ACHN (cell line): Measurements from ENCODE around the gene SDS.

Experiments
- DNase-seq: peaks from one replicate; pipeline ENCODE4 v3.0.0-alpha.2; 2015
- in situ Hi-C: cut with HindIII; loops from 2 replicates; pipeline ENCODE4 v1.10.0; 2017; ENCODE audit warnings: low sequenced_read_pairs, low pct_ligation_motif_present, low pct_unique_long_range_greater_than_20kb

SDS gene

GRCh38 chr12:113432986-113433385 is 29.3 kb upstream of the SDS start:
- DNase-seq, result peak; percentile 21
- in situ Hi-C loops, result no loop called here

GRCh38 chr12:113428482-113428881 is 24.8 kb upstream of the SDS start:
- DNase-seq, result no peak
- in situ Hi-C loops, result no loop called here

DNA sequence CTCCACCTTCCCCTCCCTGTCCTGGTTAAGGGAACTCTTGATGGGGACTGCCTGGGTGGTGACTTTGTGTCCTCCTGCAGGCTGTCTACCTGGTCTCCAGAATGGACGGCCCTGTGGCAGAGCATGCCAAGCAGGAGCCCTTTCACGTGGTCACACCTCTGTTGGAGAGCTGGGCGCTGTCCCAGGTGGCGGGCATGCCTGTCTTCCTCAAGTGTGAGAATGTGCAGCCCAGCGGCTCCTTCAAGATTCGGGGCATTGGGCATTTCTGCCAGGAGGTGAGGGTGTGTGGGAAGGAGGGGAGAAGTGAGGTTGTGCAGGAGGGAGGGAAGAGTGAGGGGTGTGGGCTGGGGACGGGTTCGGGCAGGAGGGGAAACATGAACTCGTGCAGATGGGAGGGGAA is 24.2 kb upstream of the SDS start:
- no peak for DNase-seq
- in situ Hi-C loops, result no loop called here

DNA sequence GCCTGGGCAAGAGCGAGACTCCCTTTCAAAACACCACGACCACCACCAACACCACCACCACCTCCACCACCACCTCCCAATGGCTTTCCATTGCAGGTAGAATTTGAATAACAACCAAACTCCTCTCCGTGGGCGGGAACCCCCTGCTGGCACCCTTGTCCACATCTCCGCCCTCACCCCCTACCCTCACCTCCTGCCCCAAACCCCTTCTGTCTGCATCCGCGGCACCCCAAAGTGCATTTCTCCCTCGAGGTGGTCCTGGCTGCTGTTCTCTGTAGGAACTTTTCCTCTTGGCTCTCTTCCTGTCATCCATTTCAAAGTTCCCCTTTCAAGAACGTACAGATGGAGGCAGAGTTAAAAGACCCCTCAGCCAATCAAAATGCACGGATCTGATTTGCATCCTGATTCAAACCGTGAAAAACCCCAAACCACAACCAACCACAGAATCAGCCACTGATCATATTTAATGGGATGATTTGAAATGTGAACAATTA is 22.3 kb upstream of the SDS start:
- in situ Hi-C loops, result no loop called here
- no peak for DNase-seq

DNA sequence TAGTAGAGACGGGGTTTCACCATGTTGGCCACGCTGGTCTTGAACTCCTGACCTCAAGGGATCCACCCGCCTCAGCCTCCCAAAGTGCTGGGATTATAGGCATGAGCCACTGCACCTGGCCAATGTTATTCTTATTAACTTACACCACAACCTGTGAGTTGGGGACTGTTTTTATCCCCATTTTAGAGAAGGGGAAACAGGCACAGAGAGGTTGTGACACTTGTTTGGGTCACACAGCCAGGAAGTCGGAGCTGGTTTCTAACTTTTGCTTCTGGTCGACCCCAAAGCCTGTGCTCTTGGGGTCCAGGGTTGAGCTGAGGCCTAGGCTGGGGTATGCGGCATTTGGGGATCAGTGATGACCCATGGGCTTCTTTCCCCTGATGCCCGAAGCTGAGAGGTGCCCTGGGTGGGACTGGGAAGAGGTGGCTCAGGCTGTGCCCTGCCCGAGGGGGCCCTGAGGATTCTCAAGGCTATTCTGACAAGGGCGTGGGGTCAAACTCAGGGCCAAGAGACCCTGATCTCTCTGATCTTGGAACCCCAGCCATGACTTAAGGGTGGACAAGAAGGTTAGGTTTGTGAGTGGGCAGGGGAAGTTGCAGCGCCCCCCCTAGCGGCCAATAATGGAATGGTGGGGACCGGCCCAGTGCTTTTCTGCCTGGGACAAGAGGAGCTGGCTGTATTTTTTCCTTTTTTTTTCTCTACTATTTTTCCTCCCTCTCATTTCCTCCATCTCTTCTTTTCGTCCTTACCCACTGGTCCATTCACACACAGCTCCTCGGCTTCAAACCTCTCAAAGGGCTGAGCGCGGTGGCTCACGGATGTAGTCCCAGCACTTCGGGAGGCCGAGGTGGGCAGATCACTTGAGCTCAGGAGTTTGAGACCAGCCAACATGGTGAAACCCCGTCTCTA is 21.5 kb upstream of the SDS start:
- DNase-seq, result peak; percentile 55
- in situ Hi-C loops, result no loop called here

- DNase-seq, result no peak
- in situ Hi-C loops, result no loop called here
Observed at GRCh38 chr12:113424456-113424855, 20.8 kb upstream of the SDS start.

DNA sequence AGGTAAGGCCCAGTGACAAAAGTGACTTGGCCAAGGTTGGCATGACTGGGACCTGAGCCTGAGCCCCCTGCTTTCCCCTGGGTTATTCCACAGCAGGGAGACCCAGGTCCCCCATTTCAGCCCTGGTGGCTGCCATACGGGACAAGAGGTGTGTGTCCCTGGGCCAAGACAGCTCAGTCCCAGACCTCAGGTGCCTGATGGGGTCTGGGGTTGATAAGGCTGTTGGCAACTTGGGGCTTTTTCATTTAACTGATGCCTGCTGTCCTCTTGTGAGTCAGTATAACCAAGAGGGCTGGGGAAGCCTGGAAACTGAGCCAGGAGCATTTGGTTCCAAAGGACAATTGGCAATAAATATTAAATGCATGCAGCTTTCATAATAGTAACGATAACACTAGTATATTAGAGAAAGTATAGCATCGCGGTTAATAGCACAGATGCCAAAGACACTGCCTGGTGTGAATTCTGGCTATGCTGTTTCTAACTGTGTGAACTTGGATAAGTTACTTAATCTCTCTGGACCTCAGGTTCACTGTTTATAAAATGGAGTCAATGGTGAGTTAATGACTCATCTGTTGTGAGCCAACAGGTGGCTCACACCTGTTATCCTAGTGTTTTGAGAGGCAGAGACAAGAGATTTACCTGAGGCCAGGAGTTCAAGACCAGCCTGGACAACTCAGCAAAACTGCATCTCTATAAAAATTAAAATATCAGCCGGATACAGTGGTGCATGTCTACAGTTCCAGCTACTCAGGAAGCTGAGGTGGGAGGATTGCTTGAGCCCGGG is 19.4 kb upstream of the SDS start:
- in situ Hi-C loops, result no loop called here
- no peak for DNase-seq

- in situ Hi-C loops, result no loop called here
- peak; percentile 97 for DNase-seq
Observed at GRCh38 chr12:113422030-113422885, 18.6 kb upstream of the SDS start, which contains the start of gene SDSL. TSS of gene SDSL (plus strand) at chr12:113422380. CDS start at chr12:113427983, 5,603 bp downstream.

- DNase-seq, result no peak
- in situ Hi-C loops, result no loop called here
Observed at GRCh38 chr12:113420996-113421595, 17.4 kb upstream of the SDS start.

GRCh38 chr12:113418213-113418879 is 14.7 kb upstream of the SDS start:
- DNase-seq, result peak; percentile 43
- in situ Hi-C loops, result no loop called here

DNA sequence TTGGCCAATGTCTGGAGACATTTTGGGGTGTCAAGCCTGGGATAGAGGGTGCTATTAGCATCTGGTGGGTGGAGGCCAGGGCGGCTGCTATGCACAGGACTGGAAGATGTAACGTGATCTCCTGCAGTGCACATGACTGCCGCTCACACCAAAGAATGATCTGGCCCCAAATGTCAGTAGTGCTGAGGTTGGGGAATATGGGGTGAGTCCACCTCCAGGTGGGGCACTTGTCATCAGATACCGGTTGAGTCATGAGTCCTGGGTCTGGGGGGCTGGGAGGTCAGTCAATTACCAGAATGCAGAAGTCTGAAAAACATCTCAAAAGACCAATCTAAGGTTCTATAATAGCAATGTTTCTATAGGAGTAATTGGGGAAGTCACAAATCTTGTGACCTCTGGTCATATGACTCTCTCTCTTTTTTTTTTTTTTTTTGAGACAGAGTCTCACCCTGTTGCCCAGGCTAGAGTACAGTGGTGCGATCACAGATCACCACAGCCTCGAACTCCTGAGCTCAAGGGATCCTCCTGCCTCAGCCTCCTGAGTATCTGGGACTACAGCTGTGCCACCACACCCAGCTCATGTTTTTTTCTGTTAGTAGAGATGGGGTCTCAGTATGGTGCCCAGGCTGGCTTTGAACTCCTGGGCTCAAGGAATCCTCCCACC is 12.5 kb upstream of the SDS start:
- in situ Hi-C loops, result no loop called here
- DNase-seq, result no peak

DNA sequence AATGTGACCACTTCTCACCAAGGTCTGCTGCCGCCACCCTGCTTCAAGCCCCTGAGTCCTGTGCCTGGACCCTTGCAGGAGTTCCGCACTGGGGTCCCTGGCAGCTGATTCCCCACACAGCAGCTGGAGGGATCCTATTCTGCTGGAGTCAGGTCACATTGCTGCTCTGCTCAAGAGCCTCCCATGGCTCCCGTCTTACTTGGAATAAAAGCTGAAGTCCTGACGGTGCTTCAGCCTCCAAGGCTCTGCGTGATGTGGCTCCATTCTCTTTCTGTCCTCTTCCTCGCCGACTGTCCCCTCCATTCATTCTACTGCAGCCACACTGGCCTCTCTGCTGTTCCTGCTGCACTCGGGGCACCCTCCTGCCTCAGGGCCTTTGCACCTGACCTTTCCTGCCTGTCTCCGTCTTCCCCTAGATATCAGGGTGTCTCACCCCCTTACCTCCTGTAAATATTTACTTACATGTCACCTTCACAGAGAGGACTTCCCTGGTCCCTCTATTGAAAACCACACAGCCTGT is 10.9 kb upstream of the SDS start:
- in situ Hi-C loops, result no loop called here
- DNase-seq, result no peak

DNA sequence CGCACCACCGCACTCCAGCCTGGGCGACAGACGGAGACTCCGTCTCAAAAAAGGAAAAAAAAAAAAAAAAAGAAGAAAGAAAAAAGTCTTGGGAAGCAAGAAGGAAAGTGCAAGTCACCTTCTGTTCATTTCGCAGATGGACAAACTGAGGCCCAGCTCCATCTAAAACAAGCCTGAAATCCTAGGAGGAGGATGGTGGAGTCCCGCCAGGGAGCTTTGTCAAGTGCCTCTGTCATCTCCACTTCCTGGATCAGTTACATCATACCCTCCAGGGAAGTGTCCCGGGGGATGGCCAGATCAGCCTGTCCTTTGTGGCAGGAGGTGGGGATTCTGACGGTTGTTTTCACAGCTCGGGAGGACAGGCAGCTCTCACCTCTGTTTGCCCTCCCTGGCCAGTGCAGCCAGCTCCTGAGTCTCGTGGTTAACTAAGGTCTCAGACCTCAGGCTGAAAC is 9.8 kb upstream of the SDS start:
- peak; percentile 37 for DNase-seq
- in situ Hi-C loops, result no loop called here

GRCh38 chr12:113409462-113410124 is 5.9 kb upstream of the SDS start:
- no peak for DNase-seq
- in situ Hi-C loops, result no loop called here

DNA sequence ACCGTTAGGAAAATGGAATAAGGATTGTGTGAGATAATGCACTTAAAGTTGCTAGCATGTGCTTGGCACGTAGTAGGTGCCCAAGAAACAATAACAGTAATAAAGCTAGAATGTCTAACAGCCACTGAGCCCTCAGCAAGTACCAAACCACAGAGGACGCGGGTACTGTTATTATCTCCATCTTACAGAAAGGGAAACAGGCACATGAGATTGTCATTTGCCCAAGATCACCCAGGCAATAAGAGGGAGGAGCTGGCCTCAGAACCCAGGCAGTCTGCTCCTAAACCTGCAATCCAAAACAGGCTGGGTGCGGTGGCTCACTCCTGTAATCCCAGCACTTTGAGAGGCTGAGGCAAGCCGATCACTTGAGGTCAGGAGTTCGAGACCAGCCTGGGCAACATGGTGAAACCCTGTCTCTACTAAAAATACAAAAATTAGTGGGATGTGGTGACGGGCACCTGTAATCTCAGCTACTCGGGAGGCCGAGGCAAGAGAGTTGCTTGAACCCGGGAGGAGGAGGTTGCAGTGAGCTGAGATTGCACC is 5.1 kb upstream of the SDS start:
- DNase-seq, result no peak
- in situ Hi-C loops, result no loop called here

- in situ Hi-C loops, result no loop called here
- no peak for DNase-seq
Observed at GRCh38 chr12:113407931-113408600, 4.4 kb upstream of the SDS start.
